WERI-Rb-1 (cell line): Measurements from ENCODE around the gene NUP214.
A peak's percentile ranks its signal among the peaks of the same experiment; 100 is the strongest.

ENCODE experiments used
- DNase-seq: peaks from one replicate; pipeline ENCODE4 v3.0.0-alpha.2; 2020
- H3K27ac ChIP-seq: fragments of 250-450 bp; sonication (Bioruptor Pico); 2 replicates; pipeline ENCODE4 v1.5.1; 2020; ENCODE audit warnings: mild to moderate bottlenecking, moderate library complexity
- H3K27me3 ChIP-seq: fragments of 250-450 bp; sonication (Bioruptor Pico); 2 replicates; pipeline ENCODE4 v1.5.1; 2021; ENCODE audit warnings: mild to moderate bottlenecking, low read depth, moderate library complexity; ENCODE audit not compliant: insufficient read depth, severe bottlenecking
- H3K36me3 ChIP-seq: fragments of 250-450 bp; sonication (Bioruptor Pico); 2 replicates; pipeline ENCODE4 v1.5.1; 2020; ENCODE audit warnings: mild to moderate bottlenecking, moderate library complexity
- H3K4me3 ChIP-seq: 2 replicates; pipeline ENCODE4 v1.5.1; 2011; ENCODE audit warnings: low read depth, mild to moderate bottlenecking, control low read depth, low read length
- H3K9me3 ChIP-seq: fragments of 250-450 bp; sonication (Bioruptor Pico); 2 replicates; pipeline ENCODE4 v1.5.1; 2021; ENCODE audit warnings: mild to moderate bottlenecking, moderate library complexity; ENCODE audit not compliant: severe bottlenecking
- CTCF ChIP-seq: IDR thresholded peaks from 2 replicates; pipeline ENCODE4 v1.5.1; 2011; ENCODE audit warnings: low read depth, mild to moderate bottlenecking, control low read depth, inconsistent platforms, low read length

The NUP214 gene

GRCh38 chr9:131233995-131234394 is 108.6 kb downstream of the NUP214 start:
- Histone ChIP-seq H3K9me3 (no peaks in the 10 kb centered on the region), H3K4me3 (no peak overlapping the region), H3K27me3 (no peaks in the 10 kb centered on the region), H3K27ac (no peak overlapping the region), H3K36me3 (peaks cover 59% of the 10 kb centered on the region)
- DNase-seq = no peak
- TF ChIP-seq CTCF = no peak

- Histone ChIP-seq H3K4me3 (no peak overlapping the region), H3K27me3 (no peaks in the 10 kb centered on the region), H3K36me3 (peaks cover 58% of the 10 kb centered on the region), H3K9me3 (no peaks in the 10 kb centered on the region), H3K27ac (peak overlapping the region; percentile 26)
- no peak for DNase-seq
- no peak for TF ChIP-seq CTCF
These were observed 109.6 kb downstream of the NUP214 start for GRCh38 chr9:131234799-131235479.

- DNase-seq = no peak
- H3K4me3 ChIP-seq = no peak overlapping the region
- H3K36me3 ChIP-seq = peaks cover 55% of the 10 kb centered on the region
- TF ChIP-seq CTCF = no peak
- no peaks in the 10 kb centered on the region for H3K27me3 ChIP-seq
- H3K27ac ChIP-seq = peak overlapping the region; percentile 26
- no peaks in the 10 kb centered on the region for H3K9me3 ChIP-seq
These were observed 110.1 kb downstream of the NUP214 start for GRCh38 chr9:131235480-131235851.

GRCh38 chr9:131236161-131236560 is 110.8 kb downstream of the NUP214 start:
- Histone ChIP-seq H3K4me3 (no peak overlapping the region), H3K36me3 (peaks cover 48% of the 10 kb centered on the region), H3K27me3 (no peaks in the 10 kb centered on the region), H3K9me3 (no peaks in the 10 kb centered on the region), H3K27ac (no peak overlapping the region)
- TF ChIP-seq CTCF = no peak
- no peak for DNase-seq

- Histone ChIP-seq H3K4me3 (no peak overlapping the region), H3K27ac (no peak overlapping the region), H3K27me3 (no peaks in the 10 kb centered on the region), H3K36me3 (peaks cover 44% of the 10 kb centered on the region), H3K9me3 (no peaks in the 10 kb centered on the region)
- DNase-seq = no peak
- no peak for TF ChIP-seq CTCF
These were observed 111.4 kb downstream of the NUP214 start for GRCh38 chr9:131236761-131237160.

GRCh38 chr9:131237291-131237690 is 111.9 kb downstream of the NUP214 start:
- Histone ChIP-seq H3K9me3 (no peaks in the 10 kb centered on the region), H3K27me3 (no peaks in the 10 kb centered on the region), H3K27ac (0 out of 2 replicates have a peak overlapping the region, but pooled peaks have one; percentile 4), H3K36me3 (peaks cover 39% of the 10 kb centered on the region), H3K4me3 (no peak overlapping the region)
- no peak for DNase-seq
- no peak for TF ChIP-seq CTCF
